Type B pancreatic cell (in vitro differentiated cells): ENCODE measurements around the gene IFIT5. TPM values are rescaled to one million over a fixed set of nuclear protein-coding genes. Genes with fewer than 3 reads are reported as not detected.

Experiments
- DNase-seq: peaks from one replicate; pipeline ENCODE4 v3.0.0; 2021; ENCODE audit warnings: mixed read lengths; ENCODE audit not compliant: unreplicated experiment; ENCODE audit errors: extremely low spot score
- H3K27ac Mint-ChIP-seq: 2 replicates; pipeline ENCODE4 v1.8.0; 2021; ENCODE audit warnings: mild to moderate bottlenecking, mixed read lengths
- H3K27me3 Mint-ChIP-seq: 2 replicates; pipeline ENCODE4 v1.8.0; 2021; ENCODE audit warnings: mixed read lengths
- H3K36me3 Mint-ChIP-seq: 2 replicates; pipeline ENCODE4 v1.8.0; 2021; ENCODE audit warnings: mixed read lengths
- H3K4me1 Mint-ChIP-seq: one replicate; pipeline ENCODE4 v1.8.0; 2021; ENCODE audit warnings: mixed read lengths; ENCODE audit not compliant: unreplicated experiment
- H3K4me3 Mint-ChIP-seq: 2 replicates; pipeline ENCODE4 v1.8.0; 2021; ENCODE audit warnings: mild to moderate bottlenecking, mixed read lengths
- H3K9me3 Mint-ChIP-seq: 2 replicates; pipeline ENCODE4 v1.8.0; 2021; ENCODE audit warnings: mixed read lengths
- CTCF ChIP-seq: fragments of 200-600 bp; sonication (generic); conservative IDR thresholded peaks from 2 replicates; pipeline ENCODE4 v1.5.0; 2021; ENCODE audit warnings: antibody characterized with exemption, mild to moderate bottlenecking
- total RNA-seq: library from RNA; stranded (reverse); gene quantifications from 2 replicates; pipeline ENCODE4 v1.2.1, GENCODE V29; 2021; ENCODE audit warnings: low replicate concordance

IFIT5 gene
- total RNA-seq, 1 donor from 2014 or later, result 11.0 TPM

GRCh38 chr10:89371987-89372386 lies 42.4 kb upstream of the IFIT5 start:
- Mint-ChIP-seq H3K36me3 (no peaks in the 10 kb centered on the region), H3K27ac (no peak overlapping the region), H3K9me3 (no peaks in the 10 kb centered on the region), H3K4me1 (peaks cover 17% of the 10 kb centered on the region), H3K27me3 (no peaks in the 10 kb centered on the region), H3K4me3 (no peak overlapping the region)
- TF ChIP-seq CTCF, result no peak
- DNase-seq, result no peak

- TF ChIP-seq CTCF, result no peak
- no peaks in the 10 kb centered on the region for H3K9me3 Mint-ChIP-seq
- H3K27ac Mint-ChIP-seq, result peak overlapping the region; percentile 25
- no peaks in the 10 kb centered on the region for H3K36me3 Mint-ChIP-seq
- no peak overlapping the region for H3K4me3 Mint-ChIP-seq
- no peaks in the 10 kb centered on the region for H3K27me3 Mint-ChIP-seq
- DNase-seq, result no peak
- H3K4me1 Mint-ChIP-seq, result peaks cover 21% of the 10 kb centered on the region
These were observed 40.3 kb upstream of the IFIT5 start for GRCh38 chr10:89373916-89374711.

GRCh38 chr10:89374713-89375141 lies 39.6 kb upstream of the IFIT5 start:
- DNase-seq, result no peak
- H3K27me3 Mint-ChIP-seq, result no peaks in the 10 kb centered on the region
- no peak for TF ChIP-seq CTCF

GRCh38 chr10:89377705-89378637 lies 36.4 kb upstream of the IFIT5 start, which contains the start of gene IFIT1B:
TSS of gene IFIT1B (plus strand) at chr10:89378056. CDS start at chr10:89378136, 80 bp downstream.
- H3K36me3 Mint-ChIP-seq, result no peaks in the 10 kb centered on the region
- H3K27me3 Mint-ChIP-seq, result no peaks in the 10 kb centered on the region
- H3K27ac Mint-ChIP-seq, result no peak within 1 kb of the TSS
- DNase-seq, result no peak
- TF ChIP-seq CTCF, result no peak
- H3K4me1 Mint-ChIP-seq, result peaks cover 21% of the 10 kb centered on the region
- no peak within 1 kb of the TSS for H3K4me3 Mint-ChIP-seq
- no peaks in the 10 kb centered on the region for H3K9me3 Mint-ChIP-seq

More at GRCh38 chr10:89374713-89375141, 39.6 kb upstream of the IFIT5 start:
- Mint-ChIP-seq H3K4me1 (peaks cover 21% of the 10 kb centered on the region), H3K9me3 (no peaks in the 10 kb centered on the region), H3K4me3 (no peak overlapping the region), H3K27ac (no peak overlapping the region), H3K36me3 (no peaks in the 10 kb centered on the region)

- H3K9me3 Mint-ChIP-seq, result no peaks in the 10 kb centered on the region
- H3K36me3 Mint-ChIP-seq, result no peaks in the 10 kb centered on the region
- no peak for DNase-seq
- no peak overlapping the region for H3K27ac Mint-ChIP-seq
- no peak for TF ChIP-seq CTCF
- peaks cover 19% of the 10 kb centered on the region for H3K4me1 Mint-ChIP-seq
- no peak overlapping the region for H3K4me3 Mint-ChIP-seq
- H3K27me3 Mint-ChIP-seq, result no peaks in the 10 kb centered on the region
These were observed 35.3 kb upstream of the IFIT5 start for GRCh38 chr10:89379103-89379502.
